ENCODE measurements around the gene AHCYL2. TPM values are rescaled to one million over a fixed set of nuclear protein-coding genes. Genes with fewer than 3 reads are reported as not detected.
"Not testable (repeated sequence)": the region's sequence is repeated elsewhere in the genome, so short reads cannot be mapped to it uniquely, and the experiment has no call there.

The AHCYL2 gene
- polyA plus RNA-seq, 4 donors: 26.4 to 30.5 (median 29.7) TPM

GRCh38 chr7:129405527-129405926 is 180.7 kb downstream of the AHCYL2 start:
- no peak for DNase-seq (ENCODE audit: low read depth in 4 of 4, low spot score in 3 of 4)

GRCh38 chr7:129410238-129410637 is 185.4 kb downstream of the AHCYL2 start:
- DNase-seq (ENCODE audit: low read depth in 4 of 4, low spot score in 3 of 4): not testable (repeated sequence)

GRCh38 chr7:129412501-129412900 is 187.7 kb downstream of the AHCYL2 start:
- no peak for DNase-seq (ENCODE audit: low read depth in 4 of 4, low spot score in 3 of 4)

GRCh38 chr7:129417073-129417472 is 192.2 kb downstream of the AHCYL2 start:
- DNase-seq (ENCODE audit: low read depth in 4 of 4, low spot score in 3 of 4): no peak

GRCh38 chr7:129421717-129422250 is 197.0 kb downstream of the AHCYL2 start:
- DNase-seq (ENCODE audit: low read depth in 4 of 4, low spot score in 3 of 4): no peak

- no peak for DNase-seq (ENCODE audit: low read depth in 4 of 4, low spot score in 3 of 4)
These were observed 197.9 kb downstream of the AHCYL2 start for GRCh38 chr7:129422727-129423126.

- DNase-seq (ENCODE audit: low read depth in 4 of 4, low spot score in 3 of 4): no peak
These were observed 199.0 kb downstream of the AHCYL2 start for GRCh38 chr7:129423700-129424410.

GRCh38 chr7:129426482-129426881 is 201.7 kb downstream of the AHCYL2 start:
- DNase-seq (ENCODE audit: low read depth in 4 of 4, low spot score in 3 of 4): no peak

GRCh38 chr7:129427526-129428045 is 202.8 kb downstream of the AHCYL2 start:
- no peak for DNase-seq (ENCODE audit: low read depth in 4 of 4, low spot score in 3 of 4)

- no peak for DNase-seq (ENCODE audit: low read depth in 4 of 4, low spot score in 3 of 4)
These were observed 207.2 kb downstream of the AHCYL2 start for GRCh38 chr7:129431911-129432643.

- peak; percentile 52 to 75 (median 70) for DNase-seq (ENCODE audit: low read depth in 4 of 4, low spot score in 3 of 4)
These were observed 209.2 kb downstream of the AHCYL2 start, which contains the start of gene STRIP2 for GRCh38 chr7:129433847-129434674. TSS of gene STRIP2 (plus strand) at chr7:129434432. CDS start at chr7:129434473, 41 bp downstream.

- no peak for DNase-seq (ENCODE audit: low read depth in 4 of 4, low spot score in 3 of 4)
These were observed 210.0 kb downstream of the AHCYL2 start for GRCh38 chr7:129434675-129435318.

GRCh38 chr7:129435414-129435829 is 210.6 kb downstream of the AHCYL2 start:
- DNase-seq (ENCODE audit: low read depth in 4 of 4, low spot score in 3 of 4): no peak

- DNase-seq (ENCODE audit: low read depth in 4 of 4, low spot score in 3 of 4): no peak
These were observed 211.6 kb downstream of the AHCYL2 start for GRCh38 chr7:129436335-129436923.

- DNase-seq (ENCODE audit: low read depth in 4 of 4, low spot score in 3 of 4): no peak
These were observed 212.4 kb downstream of the AHCYL2 start for GRCh38 chr7:129437190-129437589.

GRCh38 chr7:129438281-129438838 is 213.5 kb downstream of the AHCYL2 start:
- no peak for DNase-seq (ENCODE audit: low read depth in 4 of 4, low spot score in 3 of 4)

GRCh38 chr7:129438839-129439651 is 214.2 kb downstream of the AHCYL2 start:
- no peak for DNase-seq (ENCODE audit: low read depth in 4 of 4, low spot score in 3 of 4)

GRCh38 chr7:129439963-129440625 is 215.3 kb downstream of the AHCYL2 start:
- no peak for DNase-seq (ENCODE audit: low read depth in 4 of 4, low spot score in 3 of 4)

Measured in left renal pelvis (tissue), 4 donors.